ENCODE data around the gene NAA25. TPM values are rescaled to one million over a fixed set of nuclear protein-coding genes. Genes with fewer than 3 reads are reported as not detected.

NAA25 gene
- total RNA-seq, 4 donors from 2014 or later, result 21.1 to 68.6 (median 29.0) TPM

DNA sequence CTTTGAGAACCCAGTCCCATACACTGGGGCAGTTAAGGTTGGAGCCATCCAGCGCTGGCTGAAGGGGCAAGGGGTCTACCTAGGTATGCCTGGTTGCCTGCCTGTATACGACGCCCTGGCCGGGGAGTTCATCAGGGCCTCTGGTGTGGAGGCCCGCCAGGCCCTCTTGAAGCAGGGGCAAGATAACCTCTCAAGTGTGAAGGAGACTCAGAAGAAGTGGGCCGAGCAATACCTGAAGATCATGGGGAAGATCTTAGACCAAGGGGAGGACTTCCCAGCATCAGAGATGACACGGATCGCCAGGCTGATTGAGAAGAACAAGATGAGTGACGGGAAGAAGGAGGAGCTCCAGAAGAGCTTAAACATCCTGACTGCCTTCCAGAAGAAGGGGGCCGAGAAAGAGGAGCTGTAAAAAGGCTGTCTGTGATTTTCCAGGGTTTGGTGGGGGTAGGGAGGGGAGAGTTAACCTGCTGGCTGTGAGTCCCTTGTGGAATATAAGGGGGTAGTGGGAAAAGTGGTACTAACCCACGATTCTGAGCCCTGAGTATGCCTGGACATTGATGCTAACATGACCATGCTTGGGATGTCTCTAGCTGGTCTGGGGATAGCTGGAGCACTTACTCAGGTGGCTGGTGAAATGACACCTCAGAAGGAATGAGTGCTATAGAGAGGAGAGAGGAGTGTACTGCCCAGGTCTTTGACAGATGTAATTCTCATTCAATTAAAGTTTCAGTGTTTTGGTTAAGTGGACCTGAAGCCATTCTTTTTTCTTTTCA lies 86.2 kb downstream of the NAA25 start:
- Histone ChIP-seq H3K9me3 (no peaks in the 10 kb centered on the region), H3K4me3 (no peak overlapping the region), H3K4me1 (peaks cover 5% of the 10 kb centered on the region), H3K27me3 (no peaks in the 10 kb centered on the region), H3K36me3 (peaks cover 51% of the 10 kb centered on the region), H3K27ac (no peak overlapping the region)
- 90% methylated on average over 11 of the region's 11 CpGs for WGBS
- TF ChIP-seq POLR2A (IDR thresholded peaks at IDR 0.05), result no peak
- no peak for TF ChIP-seq CTCF (IDR thresholded peaks at IDR 0.05)
- TF ChIP-seq EP300 (IDR thresholded peaks at IDR 0.05), result no peak
- no peak for TF ChIP-seq POLR2AphosphoS5 (IDR thresholded peaks at IDR 0.05)
- no peak for DNase-seq (ENCODE audit: low spot score in 2 of 2)

DNA sequence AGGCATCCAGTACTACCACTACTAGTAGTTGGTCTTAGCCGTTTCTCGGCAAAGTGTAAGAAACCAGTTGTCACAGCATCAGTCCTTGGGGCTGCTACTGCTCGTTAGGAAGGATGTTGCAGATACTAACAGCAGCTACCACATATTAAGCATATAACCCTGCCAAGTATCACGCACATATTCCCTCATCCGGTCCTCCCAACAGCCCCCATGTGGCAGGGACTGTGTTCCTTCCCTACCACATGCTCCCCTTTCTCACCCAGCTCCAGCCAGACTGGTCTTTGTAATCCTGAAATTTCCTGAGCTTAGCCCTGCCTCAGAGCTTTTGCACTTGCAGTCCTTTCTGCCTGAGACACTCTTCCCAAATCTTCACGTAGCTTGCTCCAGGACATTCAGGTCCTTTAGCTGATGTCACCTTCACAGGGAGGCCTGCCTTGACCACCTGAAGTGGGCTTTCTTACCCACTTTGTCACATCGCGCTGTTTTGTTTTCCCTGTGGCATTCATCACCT lies 87.6 kb downstream of the NAA25 start:
- Histone ChIP-seq H3K27ac (no peak overlapping the region), H3K4me3 (no peak overlapping the region), H3K9me3 (no peaks in the 10 kb centered on the region), H3K36me3 (peaks cover 54% of the 10 kb centered on the region), H3K4me1 (peaks cover 5% of the 10 kb centered on the region), H3K27me3 (no peaks in the 10 kb centered on the region)
- WGBS, result 91% methylated on average over 8 of the region's 8 CpGs
- TF ChIP-seq CTCF (IDR thresholded peaks at IDR 0.05), result no peak
- no peak for TF ChIP-seq POLR2A (IDR thresholded peaks at IDR 0.05)
- TF ChIP-seq POLR2AphosphoS5 (IDR thresholded peaks at IDR 0.05), result no peak
- no peak for TF ChIP-seq EP300 (IDR thresholded peaks at IDR 0.05)
- DNase-seq (ENCODE audit: low spot score in 2 of 2), result no peak

DNA sequence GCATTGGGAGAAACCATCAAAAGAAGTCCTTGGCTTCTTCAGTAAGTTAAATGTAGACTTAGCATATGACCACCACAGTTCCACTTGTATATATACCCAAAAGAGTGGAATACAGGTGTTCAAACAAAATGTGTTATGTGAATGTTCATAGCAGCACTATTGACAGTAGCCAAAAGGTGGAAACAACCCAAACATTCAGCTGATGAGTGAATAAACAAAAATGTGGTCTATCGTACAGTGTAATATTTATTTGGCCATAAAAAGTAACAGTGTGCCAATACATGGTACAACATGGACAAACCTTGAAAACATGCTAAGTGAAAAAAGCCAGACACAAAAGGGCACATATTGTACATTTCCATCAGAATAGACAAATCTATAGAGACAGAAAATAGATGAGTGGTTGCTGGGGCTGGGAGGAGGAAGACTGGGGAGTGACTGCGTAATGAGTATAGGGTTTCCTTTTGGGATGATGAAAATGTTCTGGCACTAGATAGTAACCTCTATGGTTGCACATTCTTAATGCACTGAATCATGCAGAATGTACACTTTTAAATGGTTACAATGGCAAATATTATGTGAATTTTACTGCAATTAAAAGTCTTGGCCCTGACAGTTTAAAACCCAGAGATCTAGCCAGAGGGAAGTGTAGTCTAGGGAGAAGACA lies 89.9 kb downstream of the NAA25 start:
- DNase-seq (ENCODE audit: low spot score in 2 of 2), result no peak
- peaks cover 24% of the 10 kb centered on the region for H3K4me1 ChIP-seq
- H3K27ac ChIP-seq, result no peak overlapping the region
- no peaks in the 10 kb centered on the region for H3K27me3 ChIP-seq
- no peaks in the 10 kb centered on the region for H3K9me3 ChIP-seq
- H3K4me3 ChIP-seq, result no peak overlapping the region
- no peak for TF ChIP-seq EP300 (IDR thresholded peaks at IDR 0.05)
- TF ChIP-seq POLR2A (IDR thresholded peaks at IDR 0.05), result no peak
- no peak for TF ChIP-seq CTCF (IDR thresholded peaks at IDR 0.05)
- TF ChIP-seq POLR2AphosphoS5 (IDR thresholded peaks at IDR 0.05), result no peak
- H3K36me3 ChIP-seq, result peaks cover 43% of the 10 kb centered on the region
- 74% methylated on average over 2 of the region's 2 CpGs for WGBS

- peaks cover 33% of the 10 kb centered on the region for H3K36me3 ChIP-seq
- no peak overlapping the region for H3K4me3 ChIP-seq
- H3K4me1 ChIP-seq, result peaks cover 31% of the 10 kb centered on the region
- H3K9me3 ChIP-seq, result no peaks in the 10 kb centered on the region
- TF ChIP-seq EP300 (IDR thresholded peaks at IDR 0.05), result no peak
- TF ChIP-seq CTCF (IDR thresholded peaks at IDR 0.05), result no peak
- no peak for TF ChIP-seq POLR2A (IDR thresholded peaks at IDR 0.05)
- TF ChIP-seq POLR2AphosphoS5 (IDR thresholded peaks at IDR 0.05), result no peak
- 82% methylated on average over 1 of the region's 1 CpG for WGBS
- H3K27ac ChIP-seq, result no peak overlapping the region
- H3K27me3 ChIP-seq, result no peaks in the 10 kb centered on the region
- no peak for DNase-seq (ENCODE audit: low spot score in 2 of 2)
Measured at GRCh38 chr12:112017041-112017440, 91.5 kb downstream of the NAA25 start.

DNA sequence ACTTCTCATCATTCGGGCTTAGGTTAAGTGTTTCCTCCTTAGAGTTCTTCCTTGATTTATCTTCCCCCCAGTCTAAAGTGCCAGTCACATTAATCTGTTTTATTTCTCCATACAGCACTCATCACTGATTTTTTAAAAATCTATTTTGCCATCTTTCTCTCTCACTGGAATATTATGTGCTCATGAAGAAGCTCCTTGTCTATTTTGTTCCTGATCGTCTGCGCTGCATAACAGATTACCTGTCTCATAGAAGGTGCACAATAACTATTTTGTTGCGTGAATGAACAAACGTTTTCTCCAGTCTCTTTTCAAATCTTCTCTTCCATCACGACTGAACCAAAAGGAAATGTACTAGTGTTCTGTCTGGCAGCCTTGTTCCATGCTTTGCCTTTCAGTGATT lies 92.6 kb downstream of the NAA25 start:
- peaks cover 24% of the 10 kb centered on the region for H3K36me3 ChIP-seq
- no peak for DNase-seq (ENCODE audit: low spot score in 2 of 2)
- no peaks in the 10 kb centered on the region for H3K27me3 ChIP-seq
- no peak overlapping the region for H3K27ac ChIP-seq
- H3K9me3 ChIP-seq, result no peaks in the 10 kb centered on the region
- WGBS, result 96% methylated on average over 6 of the region's 6 CpGs
- H3K4me1 ChIP-seq, result peaks cover 42% of the 10 kb centered on the region
- TF ChIP-seq EP300 (IDR thresholded peaks at IDR 0.05) (no peak), CTCF (IDR thresholded peaks at IDR 0.05) (no peak), POLR2A (IDR thresholded peaks at IDR 0.05) (no peak), POLR2AphosphoS5 (IDR thresholded peaks at IDR 0.05) (no peak)
- no peak overlapping the region for H3K4me3 ChIP-seq
